ACHN (cell line): ENCODE data around the gene FBXW8.

Experiments
- DNase-seq: peaks from one replicate; pipeline ENCODE4 v3.0.0-alpha.2; 2015
- in situ Hi-C: cut with HindIII; loops from 2 replicates; pipeline ENCODE4 v1.10.0; 2017; ENCODE audit warnings: low sequenced_read_pairs, low pct_ligation_motif_present, low pct_unique_long_range_greater_than_20kb

FBXW8 gene

DNA sequence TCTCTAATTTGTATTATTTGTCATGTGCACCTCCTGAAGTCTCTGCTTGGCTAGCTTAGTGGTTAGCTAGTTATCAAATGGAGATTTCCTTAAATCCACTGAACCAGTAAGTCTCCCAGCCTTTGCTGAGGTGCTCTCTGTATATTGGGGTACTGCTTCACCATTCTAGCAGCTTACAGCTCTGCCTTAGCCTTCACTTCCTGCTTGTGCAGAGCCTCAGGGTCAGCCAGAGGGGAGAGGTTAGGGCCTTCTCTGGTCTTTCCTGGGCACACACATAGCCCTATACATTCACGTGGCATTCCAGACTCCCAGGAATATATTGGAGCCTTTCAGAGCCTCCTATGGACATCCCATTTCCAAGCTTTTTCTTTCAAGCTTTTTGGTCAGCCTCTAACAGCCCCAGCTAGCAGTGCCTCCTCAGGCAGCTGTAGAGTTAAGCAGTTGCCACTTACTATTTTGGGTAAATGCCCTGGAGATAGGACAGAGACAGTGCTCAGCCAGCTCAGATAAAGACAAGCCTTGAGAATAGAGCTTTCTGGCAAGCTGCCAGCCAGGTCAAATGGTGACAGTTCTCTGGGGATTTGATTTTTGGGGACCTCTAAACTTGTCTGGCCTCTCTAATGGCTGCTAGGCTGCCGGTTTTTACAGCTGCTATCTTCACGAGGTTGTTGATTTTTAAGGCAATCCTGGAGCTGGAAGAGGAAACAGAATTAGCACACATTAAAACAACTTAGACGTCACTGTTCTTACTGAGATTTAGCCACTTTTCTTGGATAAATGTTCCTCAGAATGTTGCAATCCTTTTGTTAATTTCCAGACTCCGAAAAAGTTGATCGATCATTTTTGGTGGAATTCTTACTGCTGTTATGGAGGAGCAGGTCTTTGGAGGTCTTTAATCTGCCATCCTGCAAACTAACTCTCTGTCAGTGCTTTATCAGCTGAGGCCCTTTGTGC lies 32.9 kb downstream of the FBXW8 start:
- in situ Hi-C loops, result no loop called here
- no peak for DNase-seq

DNA sequence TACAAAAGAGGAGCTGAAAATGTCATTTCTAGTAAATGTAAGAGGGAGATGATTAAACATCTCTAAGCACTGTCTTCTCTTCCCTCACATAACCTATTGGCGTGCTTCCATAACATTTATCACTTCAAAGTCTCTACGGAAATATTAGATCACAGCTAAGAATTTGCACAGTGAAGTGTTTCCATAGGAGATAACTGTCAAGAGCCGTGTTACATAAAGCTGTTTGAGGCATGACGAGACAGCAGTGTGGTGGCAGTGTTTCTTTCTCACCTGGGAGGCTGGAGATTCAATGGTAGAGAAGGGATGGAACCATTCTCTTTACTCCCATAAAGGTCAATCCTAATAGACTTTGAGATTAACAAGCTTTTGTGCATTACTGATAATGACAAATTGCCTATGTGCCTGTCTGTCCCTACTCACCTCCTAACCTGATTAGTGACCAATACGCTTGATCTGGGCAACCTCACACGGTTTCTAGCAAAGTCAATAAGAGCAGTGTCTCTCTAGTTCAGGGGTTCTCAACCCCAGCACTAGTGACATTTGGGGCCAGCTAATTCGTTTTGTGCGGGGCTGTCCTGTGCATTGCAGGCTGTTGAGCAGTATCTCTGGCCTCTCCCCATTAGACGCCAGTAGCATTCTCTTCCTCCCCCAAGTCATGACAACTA lies 35.3 kb downstream of the FBXW8 start:
- in situ Hi-C loops, result no loop called here
- DNase-seq, result no peak

DNA sequence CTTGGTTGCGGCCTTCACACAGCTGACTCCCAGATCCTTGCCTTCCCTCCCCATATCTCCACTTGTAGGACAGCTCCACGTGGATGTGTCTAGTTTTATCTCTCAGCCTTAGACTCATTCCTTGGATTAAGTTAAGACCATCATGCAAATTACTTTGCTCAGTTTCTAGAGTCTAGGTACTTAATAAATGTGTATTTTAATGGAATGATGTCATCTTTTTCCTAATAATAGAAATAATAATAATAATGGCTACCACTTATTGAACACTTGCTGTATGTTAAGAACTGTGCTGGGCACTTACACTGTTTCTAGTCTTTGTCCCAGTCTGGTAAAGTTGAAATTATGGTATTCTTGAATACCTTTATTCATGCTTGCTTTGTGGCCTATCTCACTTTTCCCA lies 37.5 kb downstream of the FBXW8 start:
- DNase-seq, result no peak
- in situ Hi-C loops, result no loop called here

DNA sequence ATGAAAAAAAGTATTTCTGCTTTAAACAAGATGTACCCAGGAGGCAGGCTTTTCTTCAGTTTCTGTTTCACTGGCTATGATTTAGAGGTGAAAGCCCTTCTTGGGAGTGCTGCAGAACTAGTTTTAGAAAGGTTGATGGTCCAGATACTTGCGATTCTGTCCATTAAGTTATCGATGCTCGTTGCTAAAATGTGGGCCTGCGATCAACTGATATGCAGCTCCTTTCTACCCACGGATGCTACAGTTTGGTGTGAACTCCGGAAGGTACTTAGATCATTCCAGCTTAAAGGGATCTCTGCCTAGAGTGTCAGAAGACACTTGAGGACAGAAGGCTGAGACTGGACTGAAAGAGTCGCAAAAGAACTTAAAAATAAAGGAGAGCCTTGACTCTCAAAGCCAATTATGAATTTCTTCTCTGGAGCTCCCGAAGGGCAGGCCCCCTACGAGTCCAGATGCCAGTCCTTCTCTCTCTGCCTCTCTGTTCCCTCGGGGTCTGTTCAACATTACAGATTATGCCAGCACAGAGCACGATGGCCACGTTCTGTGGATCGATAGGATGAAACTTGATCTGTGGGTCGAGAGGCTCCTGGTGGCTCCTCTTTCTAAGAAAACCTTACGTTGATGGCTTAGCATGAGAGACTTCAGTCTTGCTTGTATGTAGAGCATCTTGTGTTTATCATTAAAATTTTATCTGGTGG lies 40.0 kb downstream of the FBXW8 start:
- in situ Hi-C loops, result no loop called here
- no peak for DNase-seq

DNA sequence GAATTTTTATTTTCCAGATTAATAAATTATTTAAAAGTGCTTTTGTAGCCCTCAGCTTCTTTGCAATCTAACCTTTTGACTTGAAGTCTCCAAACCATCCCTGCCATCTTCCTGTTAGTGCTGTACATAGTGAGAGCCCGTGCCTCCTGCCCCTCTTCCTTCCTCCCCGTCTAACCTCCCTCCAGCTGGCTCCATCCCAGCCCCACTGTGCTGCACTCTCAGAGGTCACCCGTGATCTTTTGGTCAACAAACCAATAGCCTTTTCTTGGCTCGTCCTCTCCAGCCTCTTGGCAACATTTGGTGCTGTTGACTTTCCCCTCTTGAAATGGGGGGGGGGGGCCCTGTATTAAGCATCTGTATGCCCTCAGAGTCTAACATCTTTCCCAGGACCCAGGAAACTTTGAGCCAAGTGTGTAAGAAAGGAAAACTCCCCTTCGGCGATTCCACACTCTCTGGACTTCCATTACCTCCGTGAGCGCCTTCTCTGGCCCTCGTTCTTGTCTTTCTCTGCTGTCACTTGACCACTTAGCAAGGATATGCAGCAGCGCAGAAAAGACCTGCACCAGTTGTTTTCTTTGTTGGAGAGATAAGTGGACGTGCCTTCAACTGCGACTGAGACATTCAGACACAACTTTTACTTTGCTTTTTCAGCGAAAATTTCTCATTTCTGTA lies 44.1 kb downstream of the FBXW8 start:
- in situ Hi-C loops, result no loop called here

DNA sequence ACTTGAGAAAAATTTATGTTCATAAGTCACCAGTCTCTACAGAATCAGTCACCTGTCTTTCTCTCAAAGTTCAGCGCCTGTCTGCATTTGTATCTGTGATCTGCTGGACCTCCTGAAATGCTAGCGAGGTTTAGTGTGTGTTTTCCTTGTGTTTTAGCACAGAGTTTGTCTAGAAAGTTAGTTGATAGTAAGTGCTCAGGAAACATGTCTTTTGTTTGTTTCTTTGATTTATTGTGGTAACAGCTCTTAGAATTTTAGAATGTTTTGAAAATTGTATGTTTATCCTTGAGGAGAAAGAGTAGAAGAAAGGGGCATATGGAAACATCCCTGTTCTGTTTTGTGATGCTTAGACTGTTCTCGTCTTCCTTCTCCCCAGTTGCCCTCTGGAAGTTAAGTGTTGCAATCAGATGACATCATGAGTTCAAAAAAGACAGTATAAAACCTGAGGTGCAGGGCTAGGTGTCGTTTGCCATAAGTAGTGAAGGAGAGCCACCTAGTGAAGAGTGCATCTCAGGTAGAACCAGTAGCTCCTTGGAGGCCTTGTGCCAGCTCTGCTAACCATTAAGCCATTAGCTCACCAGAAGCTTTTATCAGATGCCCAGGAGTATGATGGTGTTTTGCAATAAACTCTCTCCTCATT lies 44.8 kb downstream of the FBXW8 start:
- DNase-seq, result peak; percentile 55
- in situ Hi-C loops, result no loop called here

More for the DNA sequence above, 44.1 kb downstream of the FBXW8 start:
- DNase-seq, result no peak

DNA sequence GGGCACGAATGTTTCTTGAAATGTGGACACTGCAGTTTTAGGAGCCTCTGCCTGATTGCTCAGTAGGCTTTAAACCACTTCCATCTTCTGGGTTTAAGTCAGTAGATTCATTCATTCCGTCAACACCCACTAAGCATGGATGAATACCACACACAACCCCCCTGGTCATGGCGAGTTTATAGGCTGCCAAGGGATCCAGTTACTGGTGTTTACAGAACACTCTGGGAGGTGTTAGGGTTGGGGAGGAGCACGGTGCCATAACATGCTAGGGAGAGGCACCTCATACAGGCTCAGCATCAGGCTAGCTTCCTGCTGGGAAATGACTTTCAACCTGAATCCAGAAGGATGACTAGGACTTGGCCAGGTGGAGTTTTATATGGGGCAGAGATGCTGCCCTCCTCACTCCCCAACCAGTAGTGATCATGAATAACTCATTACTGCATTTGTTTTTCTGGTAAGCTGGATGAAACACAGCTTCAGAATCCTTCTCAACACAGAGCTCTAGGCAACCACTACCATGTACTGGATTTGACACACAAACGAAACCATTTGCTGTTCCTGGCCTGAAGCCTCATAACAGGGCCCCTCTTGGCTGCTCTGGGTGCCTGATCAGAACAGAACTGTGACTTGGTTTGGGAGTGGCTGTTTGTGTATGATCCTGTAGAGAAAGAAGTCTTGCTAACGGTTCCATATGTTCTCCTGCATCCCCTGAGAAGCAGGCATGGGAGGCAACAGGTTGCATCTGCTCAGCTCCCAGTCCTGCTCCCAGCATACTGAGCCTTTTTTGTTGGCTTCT lies 47.9 kb downstream of the FBXW8 start:
- no peak for DNase-seq
- in situ Hi-C loops, result no loop called here

DNA sequence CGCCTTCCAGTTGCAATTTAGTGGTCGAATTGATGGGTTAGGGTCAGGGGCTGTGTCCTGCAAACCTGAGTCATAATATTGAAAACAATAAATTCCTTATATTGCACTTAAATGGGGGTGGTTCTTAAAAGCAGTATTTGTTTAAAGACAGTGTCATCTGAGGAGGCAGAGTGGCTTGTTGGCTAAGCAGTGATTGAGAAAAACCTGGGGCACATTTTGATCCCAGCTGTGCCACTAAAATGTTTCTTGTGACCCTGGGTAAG lies 48.4 kb downstream of the FBXW8 start:
- no peak for DNase-seq
- in situ Hi-C loops, result no loop called here

DNA sequence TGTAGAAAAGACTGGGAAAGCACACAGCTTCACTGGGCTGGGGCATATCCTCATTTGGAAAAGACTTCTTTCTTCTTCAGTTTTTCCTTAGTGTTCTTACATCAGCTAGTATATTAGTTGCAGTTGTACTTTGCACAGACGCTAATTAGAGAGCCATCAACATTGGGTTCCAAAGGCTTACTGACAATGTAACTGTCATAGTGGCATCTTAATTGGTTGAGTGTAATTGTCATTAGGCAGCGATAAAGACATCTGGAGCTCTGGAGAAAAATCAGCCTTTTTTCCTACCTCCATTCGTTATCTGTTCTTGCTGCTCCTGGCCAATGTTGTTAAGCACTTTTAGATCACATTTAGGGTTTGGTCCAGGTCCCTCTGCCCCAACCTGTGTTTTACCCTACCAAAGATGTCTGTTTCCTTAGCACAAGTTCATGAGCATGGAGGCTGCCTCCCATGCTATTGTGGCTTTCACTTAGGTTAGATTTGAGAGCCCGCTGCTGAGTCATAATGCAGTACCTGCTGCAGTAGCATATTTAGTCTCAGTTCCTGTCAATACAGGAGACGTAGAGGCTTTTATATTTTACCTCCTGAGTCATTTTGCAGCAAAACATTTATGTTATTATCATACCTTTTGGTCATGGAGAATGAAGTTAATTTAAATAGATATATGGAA lies 49.2 kb downstream of the FBXW8 start:
- no peak for DNase-seq
- in situ Hi-C loops, result no loop called here

DNA sequence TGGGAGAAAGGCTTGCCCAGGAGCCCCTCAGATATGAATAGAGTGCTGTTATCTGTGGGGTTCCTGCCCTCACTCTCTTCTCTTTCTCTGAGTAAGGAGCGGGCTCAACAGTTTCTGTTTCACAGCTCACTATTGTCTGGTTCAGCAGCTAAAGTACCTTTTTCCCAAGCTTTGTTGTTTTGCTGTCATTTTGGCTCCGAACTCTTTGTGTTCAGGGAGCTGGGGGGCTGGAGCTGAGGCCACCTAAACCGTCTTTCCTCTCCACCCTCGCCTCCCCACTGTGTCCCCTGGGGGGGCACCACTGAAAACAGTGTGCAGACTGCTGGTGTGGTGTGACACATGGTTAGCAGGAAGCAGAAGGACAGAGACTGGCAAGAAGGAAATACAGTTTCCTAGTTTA lies 51.4 kb downstream of the FBXW8 start:
- in situ Hi-C loops, result no loop called here
- DNase-seq, result no peak

DNA sequence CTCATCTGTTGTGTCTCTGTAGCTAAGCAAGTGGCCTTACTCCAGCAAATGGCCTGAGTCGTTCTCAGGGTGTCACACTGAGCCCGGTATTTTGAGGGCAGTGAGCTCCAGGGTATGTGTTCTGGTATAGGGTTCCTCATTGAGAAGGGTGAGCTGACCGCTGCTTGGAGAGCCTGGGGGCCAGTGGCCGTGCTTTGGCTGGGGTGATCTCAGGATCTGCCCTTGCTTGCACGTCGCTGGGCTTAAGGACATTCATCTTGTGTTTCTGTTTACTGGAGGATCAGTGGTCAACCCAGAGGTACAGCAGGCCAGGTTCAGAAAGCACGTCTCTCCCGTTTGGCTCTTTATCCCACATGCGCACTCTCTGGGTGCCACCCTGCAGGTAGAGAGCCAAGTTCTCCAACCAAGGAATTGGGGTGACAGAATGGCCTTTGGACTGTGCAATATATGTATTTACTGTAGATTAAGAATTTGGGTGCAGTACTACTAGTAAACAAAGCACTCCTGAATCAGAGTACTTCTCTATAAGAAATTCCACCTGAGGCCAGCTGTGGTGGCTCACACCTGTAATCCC lies 52.1 kb downstream of the FBXW8 start:
- no peak for DNase-seq
- in situ Hi-C loops, result no loop called here

DNA sequence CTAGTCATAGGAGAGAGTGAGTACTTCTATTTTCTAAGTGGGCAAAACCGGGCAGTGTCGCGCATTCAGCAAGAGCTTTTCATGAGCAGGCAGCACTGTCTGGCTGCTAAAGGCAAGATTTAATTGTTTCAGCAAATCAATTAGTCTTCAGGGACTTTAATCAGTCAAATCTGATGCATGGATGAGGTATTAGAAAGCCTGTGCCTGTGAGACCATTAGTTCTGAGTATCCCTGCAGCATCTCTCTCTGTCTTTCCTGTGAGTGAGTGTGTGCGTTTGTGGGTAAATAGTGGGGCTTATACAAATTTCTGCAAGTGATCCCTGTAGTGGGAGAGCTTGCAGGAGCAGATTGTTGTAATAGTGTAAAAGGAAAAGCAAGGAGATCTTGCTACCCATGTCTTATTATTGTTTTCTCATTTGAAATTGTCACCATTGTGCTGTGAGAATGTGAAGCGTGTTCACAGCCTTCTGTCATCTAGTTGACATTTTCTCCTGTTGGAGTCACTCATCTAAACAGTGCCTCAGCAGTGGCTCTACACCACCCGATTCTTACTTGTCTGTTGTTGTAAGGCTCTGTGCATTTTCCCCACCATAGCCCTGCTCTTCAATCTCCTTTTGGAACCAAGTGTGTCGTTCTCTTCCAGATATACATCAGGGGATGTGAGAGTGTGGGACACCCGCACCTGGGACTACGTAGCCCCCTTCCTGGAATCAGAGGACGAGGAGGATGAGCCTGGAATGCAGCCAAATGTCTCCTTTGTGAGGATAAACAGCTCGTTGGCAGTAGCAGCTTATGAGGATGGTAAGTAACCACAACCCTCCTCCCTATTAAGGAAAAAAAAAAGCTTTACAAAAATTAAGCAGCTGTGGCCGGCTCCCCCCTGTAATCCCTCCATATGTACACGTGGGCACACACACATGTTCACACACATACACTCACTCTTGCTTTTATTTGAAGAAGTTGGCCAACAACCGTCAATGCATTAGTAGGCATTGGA lies 53.6 kb downstream of the FBXW8 start:
- in situ Hi-C loops, result no loop called here
- no peak for DNase-seq

DNA sequence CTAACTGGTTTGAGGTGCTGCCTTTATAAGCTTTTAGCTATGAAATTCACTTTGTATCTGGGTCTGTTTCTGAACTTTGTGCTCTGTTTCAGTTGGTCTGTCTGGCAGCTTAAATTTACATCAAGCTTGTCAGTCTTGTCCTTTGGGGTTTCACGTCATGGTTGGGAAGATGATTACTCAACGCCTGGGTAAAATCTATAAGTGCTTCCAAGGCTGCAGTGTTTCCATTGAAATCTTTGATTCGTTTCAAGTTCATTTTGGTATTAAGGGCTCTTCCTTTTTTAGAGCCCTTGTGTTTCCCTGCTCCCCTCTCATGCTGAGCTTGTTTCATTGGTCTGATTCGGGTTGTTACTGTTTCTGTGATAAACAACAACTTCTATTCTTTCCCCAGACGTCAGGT lies 58.2 kb downstream of the FBXW8 start:
- no peak for DNase-seq
- in situ Hi-C loops, result no loop called here

DNA sequence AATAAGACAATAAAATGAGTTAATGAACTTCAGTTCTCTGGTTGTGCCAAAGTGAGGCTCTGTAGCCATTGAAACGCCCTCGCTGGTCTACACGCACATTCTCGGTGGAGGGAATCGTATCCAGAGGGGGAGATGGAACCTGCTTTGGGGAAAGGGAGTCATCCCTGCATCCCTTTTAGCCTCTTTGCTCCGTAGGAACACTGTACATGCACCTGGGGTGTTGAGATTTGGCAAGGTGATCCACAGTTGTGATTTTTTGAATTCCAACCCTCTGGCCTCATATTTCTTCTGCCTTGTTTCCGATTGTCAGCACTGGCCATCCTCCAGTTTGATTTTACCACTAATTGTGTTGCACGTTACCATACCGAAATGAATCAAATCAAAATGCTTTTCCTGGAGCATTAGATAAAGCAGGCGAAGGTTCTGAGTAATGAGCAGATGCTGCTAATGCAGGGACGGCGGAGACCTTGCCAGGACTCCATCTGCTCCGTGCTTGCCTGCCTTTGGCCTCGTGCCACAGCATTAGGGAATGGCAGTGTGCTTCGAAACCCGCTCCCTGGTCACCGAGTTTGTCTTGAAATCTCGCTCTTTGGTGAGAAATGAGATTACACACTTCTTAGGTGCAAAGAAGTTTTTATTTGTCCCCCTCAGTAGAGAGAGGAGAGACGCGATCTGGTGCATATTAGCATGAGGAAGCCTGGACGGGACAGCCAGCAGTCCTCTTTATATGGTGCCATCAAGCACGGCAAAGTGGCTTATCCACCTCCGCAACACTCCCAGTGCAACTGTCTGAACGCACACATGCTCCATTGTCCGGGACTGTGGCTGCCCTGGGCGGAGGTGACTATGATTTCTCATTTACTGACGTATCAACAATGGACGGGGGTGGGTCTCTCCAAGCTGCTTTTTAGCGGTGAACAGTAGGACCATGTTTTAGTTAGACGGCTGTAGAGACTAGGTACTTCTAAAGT lies 59.1 kb downstream of the FBXW8 start:
- in situ Hi-C loops, result no loop called here
- no peak for DNase-seq

DNA sequence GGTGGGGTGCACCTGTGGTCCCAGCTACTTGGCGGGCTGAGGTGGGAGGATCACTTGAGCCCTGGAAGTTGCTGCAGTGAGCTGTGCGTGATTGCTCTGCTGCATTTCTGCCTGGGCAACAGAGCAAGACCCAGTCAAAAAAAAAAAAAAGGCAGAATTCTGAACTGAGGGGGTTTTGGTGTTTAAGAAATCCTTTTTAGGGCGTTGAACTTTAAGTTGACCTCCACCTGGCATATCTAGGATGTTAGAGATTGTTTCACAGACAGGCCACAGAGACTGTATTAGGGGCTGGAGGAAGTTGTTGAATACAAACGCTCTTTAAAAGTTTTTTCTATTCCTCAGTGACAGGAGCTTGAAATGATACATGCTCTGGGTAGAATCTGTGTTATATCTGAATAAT lies 60.5 kb downstream of the FBXW8 start:
- in situ Hi-C loops, result no loop called here
- DNase-seq, result no peak
